NCI-H128 (cell line): ENCODE measurements around the gene NPHS1.
"Not testable (repeated sequence)": the region's sequence is repeated elsewhere in the genome, so short reads cannot be mapped to it uniquely, and the experiment has no call there.

Experiments used
- DNase-seq: peaks from one replicate; lab custom pipeline; 2025; ENCODE audit not compliant: unreplicated experiment; lab: John Stamatoyannopoulos, UW

Gene NPHS1, protein sequence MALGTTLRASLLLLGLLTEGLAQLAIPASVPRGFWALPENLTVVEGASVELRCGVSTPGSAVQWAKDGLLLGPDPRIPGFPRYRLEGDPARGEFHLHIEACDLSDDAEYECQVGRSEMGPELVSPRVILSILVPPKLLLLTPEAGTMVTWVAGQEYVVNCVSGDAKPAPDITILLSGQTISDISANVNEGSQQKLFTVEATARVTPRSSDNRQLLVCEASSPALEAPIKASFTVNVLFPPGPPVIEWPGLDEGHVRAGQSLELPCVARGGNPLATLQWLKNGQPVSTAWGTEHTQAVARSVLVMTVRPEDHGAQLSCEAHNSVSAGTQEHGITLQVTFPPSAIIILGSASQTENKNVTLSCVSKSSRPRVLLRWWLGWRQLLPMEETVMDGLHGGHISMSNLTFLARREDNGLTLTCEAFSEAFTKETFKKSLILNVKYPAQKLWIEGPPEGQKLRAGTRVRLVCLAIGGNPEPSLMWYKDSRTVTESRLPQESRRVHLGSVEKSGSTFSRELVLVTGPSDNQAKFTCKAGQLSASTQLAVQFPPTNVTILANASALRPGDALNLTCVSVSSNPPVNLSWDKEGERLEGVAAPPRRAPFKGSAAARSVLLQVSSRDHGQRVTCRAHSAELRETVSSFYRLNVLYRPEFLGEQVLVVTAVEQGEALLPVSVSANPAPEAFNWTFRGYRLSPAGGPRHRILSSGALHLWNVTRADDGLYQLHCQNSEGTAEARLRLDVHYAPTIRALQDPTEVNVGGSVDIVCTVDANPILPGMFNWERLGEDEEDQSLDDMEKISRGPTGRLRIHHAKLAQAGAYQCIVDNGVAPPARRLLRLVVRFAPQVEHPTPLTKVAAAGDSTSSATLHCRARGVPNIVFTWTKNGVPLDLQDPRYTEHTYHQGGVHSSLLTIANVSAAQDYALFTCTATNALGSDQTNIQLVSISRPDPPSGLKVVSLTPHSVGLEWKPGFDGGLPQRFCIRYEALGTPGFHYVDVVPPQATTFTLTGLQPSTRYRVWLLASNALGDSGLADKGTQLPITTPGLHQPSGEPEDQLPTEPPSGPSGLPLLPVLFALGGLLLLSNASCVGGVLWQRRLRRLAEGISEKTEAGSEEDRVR (N-terminal part only)

DNA sequence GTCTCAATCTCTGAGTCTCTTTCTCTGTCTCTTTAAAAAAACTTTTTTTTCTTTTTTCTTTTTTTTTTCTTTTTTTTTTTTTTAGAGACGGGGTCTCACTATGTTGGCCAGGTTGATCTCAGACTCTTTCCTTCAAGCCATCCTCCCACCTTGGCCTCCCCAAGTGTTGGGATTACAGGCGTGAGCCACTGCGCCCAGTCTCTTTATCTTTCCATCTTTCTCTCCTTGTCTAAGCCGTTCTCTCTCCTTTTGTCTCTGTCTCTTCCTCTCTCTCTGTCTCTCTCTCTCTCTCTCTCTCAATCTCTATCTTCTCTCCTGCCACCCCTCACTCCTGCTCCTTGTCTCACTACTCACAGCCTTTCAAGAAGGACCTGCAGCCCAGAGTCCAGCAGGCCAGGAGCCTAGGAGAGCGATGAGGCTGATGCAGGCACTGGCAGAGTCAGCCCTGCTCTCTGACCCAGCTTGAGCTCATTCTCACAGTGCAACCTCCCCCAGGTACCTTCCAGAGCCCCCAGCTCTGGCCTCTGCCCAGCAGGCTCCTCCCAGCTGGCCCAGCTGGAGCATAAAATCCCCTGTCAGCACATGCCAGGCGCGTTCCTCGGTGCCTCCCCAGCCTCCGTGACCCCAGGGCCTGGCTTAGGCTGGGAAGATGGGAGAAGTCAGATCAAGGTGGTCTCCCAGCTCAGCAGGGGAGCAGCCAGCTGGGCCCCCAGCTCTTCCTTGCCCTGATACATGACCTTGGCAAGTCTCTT, at the start of gene NPHS1:
Gene NPHS1 (minus strand): TSS at position 476 of the 752 bp plus-strand sequence. CDS start 667 bp downstream, outside the sequence.
- DNase-seq = no peak

DNA sequence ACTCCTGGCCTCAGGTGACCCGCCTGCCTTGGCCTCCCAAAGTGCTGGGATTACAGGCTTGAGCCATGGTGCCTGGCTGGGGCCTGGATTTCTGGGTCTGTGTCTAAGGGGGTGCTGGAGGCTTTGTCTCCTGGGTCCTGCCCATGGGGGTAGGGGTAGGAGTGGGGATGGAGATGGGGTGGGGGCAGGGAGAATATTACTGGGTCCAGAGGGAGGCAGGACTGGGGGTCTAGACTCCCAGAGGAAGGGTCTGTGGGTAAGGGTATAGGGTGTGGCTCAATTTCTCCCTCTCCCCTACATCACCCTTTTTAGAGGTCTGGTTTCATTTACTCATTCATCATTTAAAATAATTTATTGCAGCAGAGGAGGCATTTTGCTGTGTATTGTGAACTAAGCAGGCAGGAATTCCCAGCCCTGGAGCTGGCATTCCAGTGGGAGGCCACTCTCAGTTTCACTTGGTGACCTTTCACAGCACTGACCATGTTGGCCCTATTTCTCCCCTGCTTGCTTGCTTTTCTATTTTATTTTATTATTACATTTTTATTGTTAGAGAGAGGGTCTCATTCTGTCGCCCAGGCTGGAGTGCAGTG, 48.8 kb upstream of the NPHS1 start:
- DNase-seq = no peak

DNA sequence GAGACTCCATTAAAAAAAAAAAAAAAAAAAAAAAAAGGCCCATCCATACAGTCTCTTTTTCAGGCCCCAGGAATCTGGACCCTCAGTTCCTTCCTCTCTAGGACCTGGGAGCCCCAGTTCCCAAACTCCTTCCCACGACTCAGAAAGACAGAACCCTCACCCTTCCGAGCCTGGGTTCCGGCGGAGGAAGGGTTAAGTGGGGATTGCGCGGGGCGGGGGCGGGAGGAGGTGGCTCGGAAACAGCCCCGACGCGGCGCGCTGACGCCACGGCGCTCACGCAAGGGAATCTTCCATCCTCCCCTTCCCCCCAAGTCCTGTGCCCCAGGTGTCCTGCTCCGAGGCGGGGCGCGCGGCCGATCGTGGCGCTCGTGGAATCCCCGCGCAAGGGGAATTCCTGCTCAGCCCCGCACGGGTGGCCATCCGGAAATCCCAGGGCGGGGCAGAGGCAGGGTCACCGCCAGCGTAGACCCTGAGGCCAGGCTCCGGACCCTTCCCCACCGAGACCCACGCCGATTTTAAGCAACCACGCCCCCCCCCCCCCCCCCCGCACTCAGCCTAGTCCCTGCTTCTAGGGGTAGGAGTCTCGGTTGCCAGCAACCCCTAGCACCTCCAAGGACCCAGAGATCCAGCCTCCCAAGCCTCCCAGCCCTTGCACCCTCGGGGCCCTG, 47.4 kb upstream of the NPHS1 start:
- peak; percentile 27 for DNase-seq

DNA sequence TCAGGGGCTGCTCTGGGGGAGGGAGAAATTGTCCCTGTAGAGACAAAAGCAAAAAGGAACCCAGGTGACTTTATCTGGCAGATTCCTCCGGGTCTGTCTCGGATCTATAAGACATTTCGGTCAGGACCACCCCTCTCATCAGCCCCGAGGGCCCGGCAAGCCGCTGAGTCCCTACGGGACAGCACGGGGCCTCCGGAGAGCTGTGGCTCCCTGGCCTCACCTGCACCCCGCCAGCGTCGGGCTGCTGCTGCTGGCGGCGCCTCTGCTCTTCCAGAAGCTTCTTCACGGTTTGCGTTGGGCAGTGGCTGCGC, 46.1 kb upstream of the NPHS1 start:
- DNase-seq = no peak

DNA sequence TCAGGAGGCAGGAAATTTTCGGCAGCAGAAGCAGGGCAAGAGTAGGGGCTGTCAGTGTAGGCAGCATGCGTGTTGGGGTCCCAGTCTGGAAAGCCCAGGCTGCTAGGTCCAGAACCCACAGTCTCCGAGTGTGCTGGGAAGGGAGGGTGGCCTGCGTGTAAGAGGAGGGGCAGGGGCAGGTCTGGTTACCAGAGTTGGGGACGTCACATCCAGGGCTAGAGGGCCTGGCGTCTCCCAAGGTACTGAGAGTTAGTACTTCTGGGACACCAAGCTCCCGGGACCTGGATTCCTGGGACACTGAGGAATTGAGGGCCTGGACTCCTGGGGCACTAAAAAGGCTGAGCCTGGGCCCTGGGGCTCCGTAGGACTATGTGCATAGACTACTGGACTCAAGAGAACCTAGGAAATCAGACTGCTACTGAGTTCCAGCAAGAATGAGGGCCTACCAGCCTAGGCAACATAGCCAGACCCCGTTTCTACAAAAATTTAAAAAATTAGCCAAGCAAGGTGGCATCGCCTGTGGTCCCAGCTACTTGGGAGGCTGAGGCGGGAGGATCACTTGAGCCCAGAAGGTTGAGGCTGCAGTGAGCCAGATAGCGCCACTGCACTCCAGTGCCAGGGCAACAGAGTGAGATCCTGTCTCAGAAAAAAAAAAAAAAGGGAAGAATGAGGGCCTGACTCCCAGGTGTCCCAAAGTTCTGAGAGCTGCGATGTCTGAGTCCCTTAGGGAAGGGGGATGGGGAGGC, 45.6 kb upstream of the NPHS1 start:
- DNase-seq = no peak

DNA sequence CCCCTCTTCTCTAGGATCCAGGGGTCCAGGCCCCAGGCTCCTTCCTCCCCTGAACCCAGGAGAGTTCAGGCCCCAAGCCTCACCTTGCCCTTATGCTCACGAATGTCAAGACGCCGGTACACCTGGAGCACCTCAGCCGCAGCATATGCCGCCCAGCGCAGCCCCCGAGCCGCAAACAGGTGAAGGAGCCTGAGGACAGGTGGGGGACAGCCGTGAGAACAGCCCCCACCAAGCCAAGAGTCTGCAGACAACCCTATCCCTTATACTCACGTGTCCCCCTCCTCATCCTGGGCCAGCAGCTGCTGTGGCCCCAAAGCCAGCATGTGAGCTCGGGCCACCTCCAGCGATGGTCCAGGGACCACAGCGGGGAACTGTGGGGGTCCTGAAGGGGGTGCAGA, 44.3 kb upstream of the NPHS1 start:
- no peak for DNase-seq

DNA sequence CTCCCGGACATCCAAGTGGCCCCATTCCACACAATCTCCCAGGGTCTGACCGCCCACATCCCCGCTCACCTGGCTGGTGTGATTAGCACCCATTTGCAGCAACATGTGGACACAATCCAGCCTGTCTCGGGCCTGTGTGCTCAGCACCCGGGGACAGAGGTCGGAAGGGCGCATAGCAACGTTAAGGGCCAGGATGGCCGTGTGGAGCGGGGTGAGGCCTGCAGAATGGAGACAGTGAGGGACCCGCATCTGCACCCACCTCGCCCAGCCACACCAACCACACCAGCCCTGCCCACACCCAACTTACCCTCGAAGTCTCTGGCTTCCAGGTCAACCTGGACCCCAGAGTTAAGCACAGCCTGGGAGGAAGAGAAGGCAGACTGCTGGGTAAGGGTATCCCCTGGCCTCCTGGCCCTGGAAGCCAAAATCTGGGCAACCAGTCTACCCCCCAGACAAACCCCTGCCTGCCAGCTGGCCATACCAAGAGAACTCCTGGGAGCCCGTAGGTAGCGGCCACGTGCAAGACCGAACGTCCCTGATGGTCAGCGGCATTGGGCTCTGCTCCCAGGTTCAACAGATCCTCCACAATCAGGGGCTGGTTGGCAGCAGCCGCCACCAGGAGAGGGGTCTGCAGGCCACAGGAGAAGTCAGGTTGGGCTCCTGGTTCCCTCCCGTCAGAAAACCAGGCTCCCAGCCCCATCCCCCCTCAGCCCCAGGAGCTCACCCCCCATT, 43.8 kb upstream of the NPHS1 start:
- no peak for DNase-seq

DNA sequence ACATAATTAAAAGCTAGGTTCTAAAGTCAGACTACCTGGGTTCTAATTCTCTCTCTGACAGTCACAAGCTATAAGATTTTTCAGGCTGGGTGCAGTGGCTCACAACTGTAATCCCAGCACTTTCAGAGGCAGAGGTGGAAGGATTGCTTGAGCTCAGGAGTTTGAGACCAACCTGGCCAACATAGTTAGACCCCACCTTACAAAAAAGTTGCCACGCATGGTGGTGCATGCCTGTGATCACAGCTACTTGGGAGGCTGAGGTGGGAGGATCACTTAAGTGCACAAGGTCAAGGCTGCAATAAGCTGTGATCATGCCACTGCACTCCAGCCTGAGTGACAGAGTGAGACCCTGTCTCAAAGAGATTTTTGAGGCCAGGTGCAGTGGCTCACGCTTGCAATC, 42.0 kb upstream of the NPHS1 start:
- DNase-seq = no peak

DNA sequence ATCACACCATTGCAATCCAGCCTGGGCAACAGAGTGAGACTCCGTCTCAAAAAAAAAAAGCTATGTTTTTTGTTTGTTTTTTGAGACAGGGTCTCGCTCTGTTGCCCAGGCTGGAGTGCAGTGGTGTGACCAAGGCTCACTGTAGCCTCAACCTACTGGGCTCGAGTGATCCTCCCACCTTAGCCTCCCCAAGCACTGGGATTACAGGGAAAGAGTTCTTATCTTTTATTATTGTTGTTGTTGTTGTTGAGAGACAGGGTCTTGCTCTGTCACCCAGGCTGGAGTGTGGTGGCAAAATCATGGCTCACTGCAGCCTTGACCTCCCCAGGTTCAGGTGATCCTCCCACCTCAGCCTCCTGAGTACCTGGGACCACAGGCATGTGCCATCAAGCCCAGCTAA, 39.5 kb upstream of the NPHS1 start:
- not testable (repeated sequence) for DNase-seq

DNA sequence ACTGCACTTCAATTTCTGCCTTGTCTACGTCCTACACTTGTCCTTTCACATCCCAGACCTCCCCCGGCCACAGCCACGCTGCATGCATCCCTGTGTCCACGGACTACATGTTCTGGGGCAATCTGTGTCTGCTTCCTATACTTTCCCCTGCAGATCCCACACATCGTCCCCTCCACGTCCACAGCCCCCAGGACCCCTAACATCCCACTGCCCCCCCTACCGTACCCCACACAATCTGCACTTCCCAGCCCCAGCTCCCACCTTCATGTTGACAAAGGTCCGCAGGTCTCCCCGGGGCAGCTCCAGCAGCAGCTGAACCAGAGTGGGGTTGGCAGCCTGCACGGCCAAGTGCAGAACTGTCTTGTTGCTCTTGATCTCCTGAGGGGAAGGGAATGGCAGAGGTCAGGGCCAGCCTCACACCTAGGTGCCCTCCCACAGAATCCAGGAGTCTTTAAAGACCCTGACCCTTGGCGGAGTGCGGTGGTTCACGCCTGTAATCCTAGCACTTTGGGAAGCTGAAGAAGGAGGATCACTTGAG, 37.9 kb upstream of the NPHS1 start:
- no peak for DNase-seq

DNA sequence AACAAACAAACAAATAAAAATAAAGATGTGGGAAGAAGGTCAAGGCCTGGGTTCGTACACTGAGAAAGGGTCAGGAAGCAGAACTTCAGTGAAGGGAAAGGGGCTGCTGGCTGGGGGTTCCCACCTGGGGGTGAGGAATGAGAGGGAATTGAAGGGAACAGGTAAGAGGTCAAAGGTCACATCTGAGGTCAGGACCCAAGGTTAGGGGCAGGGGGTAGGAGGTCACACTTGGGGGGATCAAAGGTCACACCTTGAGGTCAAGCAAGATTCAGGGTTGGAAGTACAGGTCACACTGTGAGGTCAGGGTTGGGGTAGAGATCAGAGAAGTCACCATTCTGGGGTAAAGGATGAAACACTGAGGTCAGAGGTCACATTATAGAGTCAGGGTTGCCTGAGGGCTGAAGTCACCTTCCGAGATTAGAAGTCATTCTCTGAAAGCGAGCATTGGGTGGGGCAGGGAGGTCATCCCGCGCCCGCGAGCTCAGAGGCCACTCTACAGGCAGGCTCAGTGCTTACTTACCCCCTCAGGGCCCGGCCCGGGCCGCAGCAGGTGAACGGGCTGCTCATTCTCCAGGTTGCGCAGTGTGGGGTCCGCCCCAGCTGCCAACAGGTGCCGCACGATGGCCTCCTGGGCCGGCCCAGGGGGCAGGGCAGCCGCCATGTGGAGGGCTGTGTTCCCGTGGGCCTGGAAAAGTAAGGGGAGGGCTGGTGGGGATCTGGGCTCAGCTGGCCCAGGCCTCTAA, 37.2 kb upstream of the NPHS1 start:
- no peak for DNase-seq

DNA sequence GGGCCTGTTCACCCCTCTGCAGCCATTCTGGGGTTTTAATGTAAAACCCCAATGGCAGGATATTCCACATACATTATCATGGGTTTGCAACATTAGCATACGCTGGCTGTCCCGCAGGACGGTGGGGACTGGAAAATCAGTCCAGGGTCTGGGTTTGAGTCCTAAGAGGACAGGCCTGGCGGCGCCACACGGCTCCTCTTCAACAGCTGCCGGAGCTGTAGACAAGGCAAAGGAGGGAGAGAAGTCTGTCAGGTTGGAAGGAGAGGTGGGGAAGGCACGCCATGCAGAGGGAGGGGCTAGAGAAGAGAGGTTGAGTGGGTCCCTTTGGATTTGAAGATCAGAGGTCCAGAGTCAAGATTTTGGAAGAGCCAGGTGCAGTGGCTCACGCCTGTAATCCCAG, 36.1 kb upstream of the NPHS1 start:
- DNase-seq = no peak

DNA sequence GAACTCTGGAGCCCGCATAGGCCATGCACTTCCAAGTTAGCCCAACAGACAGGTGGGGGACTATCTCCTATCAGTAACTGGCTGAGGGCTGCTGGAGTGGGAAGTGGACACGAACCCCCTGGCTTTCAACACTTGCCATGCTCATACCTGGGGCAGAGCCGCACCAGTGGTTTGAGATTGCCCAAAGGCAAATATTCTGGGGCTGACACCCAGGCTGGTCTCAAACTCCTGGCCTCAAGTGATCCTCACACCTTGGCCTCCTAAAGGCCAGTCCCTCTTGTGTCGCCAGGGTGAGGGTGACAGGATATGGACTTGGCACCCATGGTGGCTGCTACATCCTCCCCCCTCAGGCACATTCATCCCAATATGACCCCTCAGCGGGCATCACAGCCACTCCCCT, 34.9 kb upstream of the NPHS1 start:
- DNase-seq = no peak

DNA sequence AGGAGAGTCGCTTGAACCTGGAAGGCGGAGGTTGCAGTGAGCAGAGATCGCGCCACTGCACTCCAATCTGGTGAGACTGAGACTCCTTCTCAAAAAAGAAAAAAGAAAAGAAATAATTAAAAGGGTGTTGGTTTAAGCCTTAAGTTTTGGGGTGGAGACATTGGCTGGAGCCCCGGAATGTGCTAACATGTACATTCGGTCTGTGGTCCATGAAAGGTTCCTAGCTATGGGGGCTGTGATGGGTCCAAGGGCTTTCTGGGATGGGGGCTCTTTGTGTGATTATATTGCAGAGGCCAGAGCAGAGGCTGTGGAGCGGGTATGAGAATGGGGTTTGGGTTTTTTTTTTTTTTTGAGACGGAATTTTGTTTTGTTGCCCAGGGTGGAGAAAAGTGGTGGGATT, 33.6 kb upstream of the NPHS1 start:
- no peak for DNase-seq

DNA sequence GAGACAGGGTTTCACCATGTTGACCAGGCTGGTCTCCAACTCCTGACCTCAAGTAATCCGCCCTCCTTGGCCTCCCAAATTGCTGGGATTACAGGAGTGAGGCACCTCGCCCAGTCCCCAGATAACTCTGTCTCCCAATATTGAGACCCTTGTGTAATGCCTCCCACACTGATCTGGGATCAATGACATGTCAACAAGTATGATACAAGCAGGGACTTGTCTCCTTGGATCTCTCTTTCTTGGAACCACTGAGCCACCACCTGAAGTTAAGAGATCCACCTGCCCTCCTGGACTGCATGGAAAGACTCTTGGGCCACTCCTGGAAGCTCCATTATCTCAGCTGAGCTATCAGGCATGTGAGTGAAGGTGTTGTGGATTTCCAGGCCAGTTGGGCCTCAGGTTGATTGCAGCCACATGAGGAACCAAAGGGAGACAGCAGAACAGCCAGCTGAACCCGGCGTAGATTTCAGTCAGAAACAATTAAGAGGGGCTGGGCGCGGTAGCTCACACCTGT, 33.0 kb upstream of the NPHS1 start:
- no peak for DNase-seq

DNA sequence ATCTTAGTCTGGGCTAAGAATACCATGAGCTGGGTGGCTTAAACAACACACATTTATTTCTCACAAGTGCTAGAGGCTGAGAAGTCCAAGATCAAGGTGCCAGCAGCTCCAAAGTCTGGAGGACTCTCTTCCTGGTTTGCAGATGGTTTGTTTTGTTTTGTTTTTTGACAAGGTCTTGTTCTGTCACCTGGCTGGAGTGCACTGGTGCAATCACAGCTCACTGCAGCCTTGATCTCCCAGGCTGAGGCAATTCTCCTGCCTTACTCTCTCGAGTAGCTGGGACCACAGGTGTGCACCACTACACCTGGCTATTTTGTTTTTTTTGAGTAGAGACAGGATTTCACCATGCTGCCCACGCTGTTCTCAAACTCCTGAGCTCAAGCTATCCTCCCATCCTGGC, 31.6 kb upstream of the NPHS1 start:
- no peak for DNase-seq

DNA sequence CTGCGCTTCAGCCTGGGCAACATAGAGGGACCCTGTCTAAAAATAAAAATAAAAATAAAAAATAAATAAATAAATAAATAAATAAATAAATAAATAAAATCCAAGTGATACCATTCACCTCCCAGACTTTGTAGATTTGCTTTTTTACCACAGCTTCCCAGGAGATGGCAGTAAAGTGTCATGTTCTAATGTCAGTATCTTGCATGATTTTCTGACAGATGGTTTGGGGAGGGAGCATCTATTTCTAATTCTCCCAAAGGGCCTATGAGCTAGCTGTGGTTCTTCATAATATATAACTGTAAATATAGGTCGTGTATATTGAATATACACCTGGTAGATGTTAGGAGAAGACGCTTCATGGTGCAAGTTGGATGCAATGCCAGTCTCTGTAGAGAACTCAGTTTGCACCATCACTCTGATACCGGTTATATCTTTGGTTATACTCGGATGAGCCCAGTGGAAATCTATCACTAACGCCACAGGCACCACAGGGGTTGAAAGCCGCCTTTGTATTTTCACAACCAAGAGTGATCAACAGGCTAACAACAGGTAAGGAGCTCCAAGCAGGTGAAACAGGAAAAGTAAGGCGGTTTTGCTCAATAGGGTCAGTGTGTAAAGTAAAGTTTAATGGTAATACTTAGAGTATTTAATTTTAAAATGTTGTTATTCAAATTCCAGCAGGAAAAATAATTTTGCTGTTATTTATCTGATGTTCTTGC, 30.0 kb upstream of the NPHS1 start:
- peak; percentile 52 for DNase-seq
